B cell (primary cell): ENCODE results near the gene AGAP9.

ENCODE experiments used
- EZH2 ChIP-seq: IDR thresholded peaks from 2 replicates; pipeline ENCODE4 v1.6.1; 2012; ENCODE audit warnings: borderline replicate concordance, low read depth, mild to moderate bottlenecking, moderate library complexity, low read length; ENCODE audit not compliant: insufficient read depth, poor library complexity, severe bottlenecking
- TF ChIP-seq, protein P1 (sequence below): fragments of 200-600 bp; IDR thresholded peaks from one replicate; pipeline ENCODE4 v1.8.0; 2022; ENCODE audit warnings: antibody characterized with exemption, mild to moderate bottlenecking

DNA sequence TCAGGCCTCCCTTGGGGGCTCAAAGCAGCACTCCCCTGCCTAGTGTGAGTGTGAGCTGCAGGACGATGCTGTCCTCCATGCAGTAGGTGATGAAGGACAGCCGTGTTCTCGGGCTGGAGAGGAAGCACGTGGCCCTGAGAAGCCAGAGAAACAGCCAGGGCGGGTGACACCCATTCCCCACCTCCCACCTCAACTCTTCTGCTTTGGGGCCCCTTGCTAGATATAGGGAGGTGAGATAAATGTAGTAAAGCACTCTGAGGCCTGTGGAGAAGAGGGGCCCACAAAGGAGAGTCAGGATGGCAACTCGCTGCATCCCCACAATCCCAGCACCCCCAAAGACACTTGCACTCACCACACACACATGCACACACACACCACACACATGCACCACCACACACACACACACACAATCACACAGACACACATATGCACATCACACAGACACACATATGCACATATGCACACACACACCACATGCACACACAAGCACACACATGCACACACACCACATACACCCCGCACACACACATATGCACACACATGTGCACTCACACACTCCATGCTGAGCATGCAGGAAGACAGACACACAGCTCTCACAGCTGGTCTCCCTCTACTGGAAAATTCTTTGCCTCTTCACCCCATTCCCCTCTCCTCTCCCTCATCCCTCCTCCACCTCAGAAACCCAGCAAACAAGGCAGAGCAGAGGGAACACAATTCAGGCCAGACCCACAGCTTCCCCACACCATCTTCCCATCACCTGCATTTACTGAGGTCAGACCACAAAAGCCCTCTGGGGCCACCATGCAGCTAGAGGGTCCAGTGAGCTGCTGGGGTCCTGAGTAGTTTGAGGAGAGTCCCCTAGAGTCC lies 70.1 kb downstream of the AGAP9 start:
- TF ChIP-seq, protein P1, sequence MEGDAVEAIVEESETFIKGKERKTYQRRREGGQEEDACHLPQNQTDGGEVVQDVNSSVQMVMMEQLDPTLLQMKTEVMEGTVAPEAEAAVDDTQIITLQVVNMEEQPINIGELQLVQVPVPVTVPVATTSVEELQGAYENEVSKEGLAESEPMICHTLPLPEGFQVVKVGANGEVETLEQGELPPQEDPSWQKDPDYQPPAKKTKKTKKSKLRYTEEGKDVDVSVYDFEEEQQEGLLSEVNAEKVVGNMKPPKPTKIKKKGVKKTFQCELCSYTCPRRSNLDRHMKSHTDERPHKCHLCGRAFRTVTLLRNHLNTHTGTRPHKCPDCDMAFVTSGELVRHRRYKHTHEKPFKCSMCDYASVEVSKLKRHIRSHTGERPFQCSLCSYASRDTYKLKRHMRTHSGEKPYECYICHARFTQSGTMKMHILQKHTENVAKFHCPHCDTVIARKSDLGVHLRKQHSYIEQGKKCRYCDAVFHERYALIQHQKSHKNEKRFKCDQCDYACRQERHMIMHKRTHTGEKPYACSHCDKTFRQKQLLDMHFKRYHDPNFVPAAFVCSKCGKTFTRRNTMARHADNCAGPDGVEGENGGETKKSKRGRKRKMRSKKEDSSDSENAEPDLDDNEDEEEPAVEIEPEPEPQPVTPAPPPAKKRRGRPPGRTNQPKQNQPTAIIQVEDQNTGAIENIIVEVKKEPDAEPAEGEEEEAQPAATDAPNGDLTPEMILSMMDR: no peak
- TF ChIP-seq EZH2: no peak
